GM18870 (cell line): ENCODE data around the gene SEMA5A.

ENCODE experiments used
- ATAC-seq: cut with Tn5 transposase; IDR thresholded peaks from one replicate; pipeline ENCODE4 v1.9.1; 2021; ENCODE audit warnings: moderate library complexity; ENCODE audit not compliant: unreplicated experiment

Gene SEMA5A

DNA sequence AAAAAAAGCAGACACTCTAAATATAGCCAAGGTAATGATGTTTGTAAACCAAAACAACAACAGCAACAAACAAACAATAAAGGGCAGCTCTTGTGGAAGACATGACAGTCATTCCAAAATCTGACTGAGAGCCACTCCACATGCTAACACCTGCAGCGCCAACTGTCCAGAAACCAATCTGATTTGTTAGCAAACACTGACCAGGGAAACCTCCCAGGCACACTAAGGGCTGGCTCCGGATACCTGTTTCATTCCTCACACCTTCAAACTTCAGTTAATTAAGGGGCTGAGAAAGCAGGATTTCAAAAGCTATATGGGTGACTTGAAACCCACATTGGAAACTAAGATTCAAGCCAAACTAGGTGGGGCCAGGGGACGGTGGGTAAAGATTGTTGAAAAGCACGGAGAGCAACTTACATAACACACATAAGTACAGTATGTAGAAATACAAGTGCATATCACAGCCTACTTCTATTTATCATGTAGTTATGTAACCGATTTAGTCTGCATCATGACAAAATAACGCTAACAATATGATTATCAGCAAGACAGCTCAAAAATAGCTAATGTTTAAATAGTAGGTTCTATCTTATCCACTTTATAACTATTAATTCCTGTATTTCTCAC, 203.6 kb downstream of the SEMA5A start:
- no peak for ATAC-seq

DNA sequence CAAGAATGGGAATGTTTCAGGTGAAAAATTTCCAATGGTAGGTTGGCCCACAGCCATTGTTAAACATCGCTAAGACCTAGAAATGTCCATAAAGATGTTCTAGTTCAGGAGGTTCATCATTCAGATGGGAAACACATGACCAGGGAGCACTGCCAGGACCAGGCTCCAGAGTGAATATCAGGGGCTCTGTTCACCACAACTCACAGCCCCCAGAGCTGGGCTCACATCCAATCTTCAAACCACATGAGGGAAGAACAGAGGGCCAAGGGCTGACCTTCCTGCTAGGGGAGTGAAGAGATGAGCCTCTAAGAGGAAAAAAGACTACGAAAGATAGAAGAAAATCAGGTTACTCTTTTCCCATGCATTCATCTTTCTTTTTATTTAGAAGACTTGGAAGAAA, 205.8 kb downstream of the SEMA5A start:
- ATAC-seq, result no peak

DNA sequence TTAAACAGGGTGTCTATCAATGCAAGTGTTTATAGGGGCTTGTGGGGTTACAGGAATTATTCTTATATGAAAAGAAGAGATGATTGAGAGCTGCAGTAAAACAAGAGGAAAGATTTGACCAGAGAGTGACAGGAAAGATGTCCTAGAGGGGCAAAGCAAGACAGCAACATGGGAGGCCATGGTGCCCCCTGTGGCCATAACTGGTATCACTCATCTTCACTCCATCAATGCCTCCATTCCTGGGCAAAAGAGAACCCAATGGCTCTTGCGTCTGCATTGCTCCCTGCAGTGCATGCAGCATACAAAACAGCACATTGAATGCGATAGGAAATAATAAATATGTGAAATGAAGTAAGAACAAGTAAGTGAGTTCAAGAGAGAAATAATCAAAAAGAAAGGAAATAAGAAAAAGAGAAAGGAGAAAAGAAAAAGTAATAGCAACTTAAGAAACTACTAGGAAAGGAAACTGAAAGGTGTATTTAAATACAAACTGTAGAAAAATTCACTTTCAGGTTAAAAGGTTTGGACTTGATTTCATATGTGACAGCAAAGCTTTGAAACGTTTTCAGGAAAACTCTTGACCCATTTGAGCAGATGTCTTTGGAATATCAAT, 206.6 kb downstream of the SEMA5A start:
- ATAC-seq, result no peak

- no peak for ATAC-seq
These were observed 207.1 kb downstream of the SEMA5A start for GRCh38 chr5:9338796-9339195.

- no peak for ATAC-seq
These were observed 207.8 kb downstream of the SEMA5A start for GRCh38 chr5:9337928-9338595.

DNA sequence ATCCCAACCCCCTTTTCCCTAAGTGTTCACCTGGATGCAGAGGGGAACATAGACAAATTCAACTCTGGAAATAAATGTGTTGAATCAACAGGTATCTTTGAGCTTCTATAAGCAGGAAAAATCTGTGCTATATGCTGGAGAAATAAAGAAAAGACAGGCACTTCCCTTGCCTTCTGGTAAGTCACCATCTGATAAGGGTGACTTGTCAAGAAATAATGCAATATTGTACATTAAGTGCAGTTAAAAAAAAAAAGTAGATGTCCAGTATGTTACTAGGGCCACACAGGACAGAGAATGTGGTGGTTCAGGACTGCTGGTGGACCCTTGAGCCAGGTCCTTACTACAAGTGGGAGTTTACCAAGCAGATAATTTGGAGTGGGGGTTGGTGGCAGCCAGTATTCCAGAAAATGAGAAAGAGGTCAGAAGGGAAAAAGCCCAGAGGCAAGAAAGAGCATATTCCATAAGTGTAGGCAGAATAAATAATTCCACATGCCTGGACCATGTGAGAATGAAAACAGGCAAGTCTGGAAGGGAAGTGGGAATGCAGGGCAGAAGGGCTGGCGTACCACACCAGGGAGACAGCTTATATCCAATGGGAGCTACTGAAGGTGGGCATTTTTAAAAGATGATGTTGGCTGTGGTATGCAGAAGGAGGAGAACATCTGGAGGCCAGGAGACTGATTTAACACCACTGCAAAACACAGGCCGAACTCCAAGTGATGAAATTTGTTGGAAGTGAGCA, 209.9 kb downstream of the SEMA5A start:
- ATAC-seq, result no peak

GRCh38 chr5:9335269-9335668, 210.6 kb downstream of the SEMA5A start:
- ATAC-seq, result no peak

DNA sequence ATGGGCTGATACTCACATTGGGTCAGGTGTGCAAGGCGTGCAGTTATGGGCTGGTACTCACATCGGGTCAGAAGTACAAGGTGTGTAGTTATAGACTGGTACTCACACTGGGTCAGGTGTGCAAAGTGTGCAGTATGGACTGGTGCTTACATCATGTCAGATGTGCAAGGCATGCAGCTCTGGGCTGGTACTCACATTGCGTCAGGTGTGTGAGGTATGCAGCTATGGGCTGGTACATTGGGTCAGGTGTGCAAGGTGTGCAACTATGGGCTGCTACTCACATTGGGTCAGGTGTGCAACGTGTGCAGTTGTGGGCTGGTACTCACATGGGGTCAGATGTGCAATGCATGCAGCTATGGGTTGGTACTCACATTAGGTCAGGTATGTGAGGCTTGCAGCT, 213.8 kb downstream of the SEMA5A start:
- ATAC-seq, result no peak

GRCh38 chr5:9331372-9331771, 214.5 kb downstream of the SEMA5A start:
- no peak for ATAC-seq

DNA sequence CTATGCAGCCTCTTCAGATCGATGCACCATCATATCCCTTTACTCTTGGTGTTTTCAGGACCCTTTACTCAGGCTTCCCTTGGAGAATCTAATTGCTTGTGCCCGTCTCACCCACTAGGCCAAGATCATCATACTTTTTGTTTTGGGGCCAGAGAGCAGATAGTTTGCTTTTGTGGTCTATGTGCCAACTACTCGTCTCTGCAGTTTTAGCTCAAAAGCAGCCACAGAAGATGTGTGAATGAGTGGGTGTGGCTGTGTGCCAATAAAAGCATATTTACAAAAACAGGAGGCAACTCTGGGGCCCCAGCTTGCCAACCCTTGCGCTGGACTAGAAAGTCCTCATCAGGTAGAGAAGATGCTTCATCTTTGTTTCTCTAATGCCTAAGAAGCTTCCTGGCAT, 216.8 kb downstream of the SEMA5A start:
- no peak for ATAC-seq

- ATAC-seq, result no peak
These were observed 220.3 kb downstream of the SEMA5A start for GRCh38 chr5:9325549-9325948.

GRCh38 chr5:9324348-9325077, 221.4 kb downstream of the SEMA5A start:
- ATAC-seq, result no peak

GRCh38 chr5:9320652-9321051, 225.2 kb downstream of the SEMA5A start:
- no peak for ATAC-seq

DNA sequence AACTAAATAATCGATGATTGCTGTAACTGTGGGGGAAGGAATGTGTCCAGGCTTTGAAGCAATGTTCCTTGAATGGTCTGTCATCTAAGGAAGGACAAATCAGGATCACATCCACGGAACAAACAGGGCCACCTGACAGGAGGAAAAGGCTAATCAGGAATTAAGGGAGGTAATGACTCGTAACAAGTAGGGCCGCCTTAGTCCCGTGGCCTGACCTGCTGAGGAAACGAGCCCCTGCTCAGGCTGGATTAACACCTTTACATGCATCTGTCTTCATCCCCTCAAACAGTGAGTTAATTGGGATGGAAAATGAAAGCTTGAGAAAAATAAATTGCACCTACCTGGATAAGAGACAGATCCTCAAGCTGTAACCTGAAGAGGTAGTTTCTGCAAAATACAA, 227.8 kb downstream of the SEMA5A start:
- ATAC-seq, result no peak

DNA sequence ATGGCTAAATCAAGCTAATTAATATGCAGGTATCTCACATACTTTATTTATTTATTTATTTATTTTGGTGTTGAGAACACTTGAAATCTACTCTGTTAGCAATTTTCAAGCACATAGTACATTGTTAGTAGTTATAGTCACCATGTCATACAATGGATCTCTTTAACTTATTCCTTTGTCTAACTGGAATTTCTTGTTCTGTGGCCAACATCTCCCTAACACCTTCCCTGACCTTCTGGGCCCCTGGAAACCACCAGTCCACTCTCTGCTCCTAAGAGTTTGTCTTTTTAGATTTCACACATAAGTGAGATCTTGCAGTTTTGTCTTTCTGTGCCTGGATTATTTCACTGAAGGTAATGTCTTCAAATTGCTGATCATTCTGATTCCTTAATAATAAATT, 229.1 kb downstream of the SEMA5A start:
- ATAC-seq, result no peak

GRCh38 chr5:9316041-9316440, 229.8 kb downstream of the SEMA5A start:
- ATAC-seq, result no peak

- no peak for ATAC-seq
These were observed 231.3 kb downstream of the SEMA5A start for GRCh38 chr5:9314558-9314957.

GRCh38 chr5:9313751-9314150, 232.1 kb downstream of the SEMA5A start:
- ATAC-seq, result no peak

- ATAC-seq, result no peak
These were observed 238.7 kb downstream of the SEMA5A start for GRCh38 chr5:9307150-9307549.

GRCh38 chr5:9302218-9302617, 243.7 kb downstream of the SEMA5A start:
- ATAC-seq, result no peak

DNA sequence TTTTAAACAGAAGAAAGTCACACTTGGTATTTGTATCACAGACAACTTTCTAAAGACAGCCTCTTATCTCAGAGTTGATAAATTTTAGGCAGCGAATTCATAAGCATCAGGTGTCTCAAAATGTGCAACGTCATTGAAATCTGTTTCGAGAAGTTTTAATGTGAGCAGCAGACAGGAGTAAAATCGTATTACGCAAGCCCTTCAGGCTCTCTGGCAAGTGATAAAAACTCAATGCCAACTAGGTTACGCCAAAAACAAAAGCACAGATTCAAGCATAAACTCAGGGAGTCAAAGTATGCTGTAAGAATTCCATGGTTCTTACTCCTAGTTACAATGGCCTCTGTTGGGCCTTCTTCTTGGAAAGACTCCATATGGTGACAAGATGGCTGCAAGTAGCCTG, 244.7 kb downstream of the SEMA5A start:
- ATAC-seq, result no peak
